NCI-H1436 treated with DMSO at 0.1 percent for 48 hours (cell line): ENCODE measurements around the gene ANKRD6.

Experiments
- DNase-seq: peaks from one replicate; lab custom pipeline; 2025; lab: John Stamatoyannopoulos, UW

The ANKRD6 gene

DNA sequence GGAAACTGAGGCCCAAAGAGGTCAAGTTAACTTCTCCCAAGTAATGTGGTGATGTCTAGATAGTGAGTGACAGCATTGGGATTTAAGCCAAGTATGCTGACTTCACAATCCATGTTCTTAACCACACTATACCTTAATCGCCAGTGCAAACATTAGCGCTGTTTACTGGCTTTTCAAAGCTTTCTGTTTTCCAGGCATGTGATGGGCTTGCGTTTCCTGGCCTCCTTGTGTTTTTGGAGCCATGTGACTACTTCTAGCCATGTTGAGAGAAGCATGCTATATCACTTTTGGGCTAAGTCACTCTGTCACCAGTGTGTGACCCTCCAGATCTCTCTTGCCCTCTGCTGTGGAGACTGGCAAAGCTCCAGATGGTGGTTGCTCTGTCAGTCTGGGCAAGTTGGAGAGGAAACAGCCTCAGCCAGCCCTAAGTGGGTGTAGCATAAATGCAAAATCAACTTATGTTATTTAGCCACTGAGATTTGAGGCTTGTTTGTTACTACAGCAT lies 76.9 kb downstream of the ANKRD6 start:
- no peak for DNase-seq

DNA sequence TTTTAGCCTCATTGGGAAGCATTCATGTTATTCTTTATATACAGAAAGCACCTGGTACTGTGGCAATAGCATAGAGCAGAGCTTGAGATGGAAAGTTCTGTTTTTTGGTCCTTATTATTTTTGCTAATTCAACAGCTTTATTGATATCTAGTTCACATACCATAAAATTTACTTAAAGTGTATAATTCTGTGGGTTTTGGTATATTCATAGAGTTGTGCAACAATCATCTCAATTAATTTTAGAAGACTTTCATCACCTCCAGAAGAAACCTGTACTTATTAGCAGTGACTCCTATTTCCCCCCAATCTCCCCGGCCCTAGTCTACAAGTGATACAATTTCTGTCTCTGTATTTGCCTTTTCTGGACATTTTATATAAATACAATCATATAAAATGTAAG lies 77.4 kb downstream of the ANKRD6 start:
- no peak for DNase-seq

DNA sequence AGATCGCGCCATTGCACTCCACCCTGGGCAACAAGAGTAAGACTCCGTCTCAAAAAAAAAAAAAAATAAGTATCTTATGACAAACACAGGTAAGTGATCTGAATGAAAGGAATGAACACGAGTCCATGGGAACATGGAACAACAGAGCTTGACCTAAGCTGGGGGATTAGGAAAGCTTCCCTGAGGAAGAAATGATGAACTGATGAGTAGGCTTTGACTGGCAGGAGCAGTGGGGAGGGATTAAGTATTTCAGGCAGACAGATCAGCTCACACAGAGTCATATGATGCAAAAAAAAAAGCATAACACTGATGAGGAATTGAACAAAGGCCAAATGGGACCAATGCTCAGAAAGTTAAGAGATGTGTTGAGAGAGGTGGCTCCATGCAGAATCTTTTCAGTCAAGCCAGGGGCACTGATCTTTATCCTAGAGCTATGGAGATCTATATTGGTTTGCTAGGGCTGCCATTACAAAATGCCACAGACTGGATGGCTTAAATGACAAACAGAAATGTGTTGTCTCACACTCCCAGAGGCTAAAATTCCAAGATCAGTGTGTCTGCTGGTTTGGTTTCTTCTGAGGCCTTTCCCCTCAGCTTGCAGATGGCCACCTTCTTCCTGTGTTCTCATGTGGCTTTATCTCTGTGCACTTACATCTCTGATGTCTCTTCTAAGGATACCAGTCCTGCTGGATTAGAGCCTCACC lies 85.6 kb downstream of the ANKRD6 start:
- no peak for DNase-seq

DNA sequence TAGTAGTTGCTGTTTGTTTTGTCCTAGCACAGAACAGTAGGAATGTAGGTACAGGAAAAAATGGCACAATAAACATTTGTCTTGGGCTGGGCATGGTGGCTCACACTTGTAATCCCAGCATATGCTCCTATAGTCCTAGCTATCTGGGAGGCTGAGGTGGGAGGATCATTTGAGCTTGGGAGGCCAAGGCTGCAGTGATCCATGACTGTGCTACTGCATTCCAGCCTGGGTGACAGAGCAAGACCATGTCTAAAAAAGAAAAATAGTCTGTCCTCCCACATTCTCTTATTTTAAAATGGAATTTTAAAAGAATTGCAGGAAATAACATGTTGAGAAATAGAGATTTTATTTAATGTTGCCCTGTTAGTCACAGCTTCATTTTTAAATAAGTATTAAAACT lies 87.8 kb downstream of the ANKRD6 start:
- DNase-seq, result no peak

DNA sequence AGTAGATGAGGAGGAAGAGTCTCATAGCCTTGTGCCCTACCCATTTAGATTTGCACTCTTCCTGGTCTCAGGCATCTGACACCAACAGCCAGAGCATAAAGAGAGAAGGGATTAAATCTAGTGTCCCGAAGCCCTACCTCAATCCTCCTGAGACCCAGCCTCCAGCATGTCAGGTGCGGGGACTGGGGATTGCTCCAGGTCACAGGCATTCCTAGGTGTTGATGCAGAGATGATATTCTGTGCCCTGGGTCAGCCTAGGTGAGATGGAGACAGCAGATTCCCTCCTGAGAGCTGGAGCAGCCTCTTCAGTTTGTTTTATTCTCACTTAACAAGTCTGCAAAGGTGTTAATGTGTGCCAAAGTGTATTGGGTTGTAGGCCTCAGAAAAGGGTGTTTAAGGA lies 89.8 kb downstream of the ANKRD6 start:
- no peak for DNase-seq

DNA sequence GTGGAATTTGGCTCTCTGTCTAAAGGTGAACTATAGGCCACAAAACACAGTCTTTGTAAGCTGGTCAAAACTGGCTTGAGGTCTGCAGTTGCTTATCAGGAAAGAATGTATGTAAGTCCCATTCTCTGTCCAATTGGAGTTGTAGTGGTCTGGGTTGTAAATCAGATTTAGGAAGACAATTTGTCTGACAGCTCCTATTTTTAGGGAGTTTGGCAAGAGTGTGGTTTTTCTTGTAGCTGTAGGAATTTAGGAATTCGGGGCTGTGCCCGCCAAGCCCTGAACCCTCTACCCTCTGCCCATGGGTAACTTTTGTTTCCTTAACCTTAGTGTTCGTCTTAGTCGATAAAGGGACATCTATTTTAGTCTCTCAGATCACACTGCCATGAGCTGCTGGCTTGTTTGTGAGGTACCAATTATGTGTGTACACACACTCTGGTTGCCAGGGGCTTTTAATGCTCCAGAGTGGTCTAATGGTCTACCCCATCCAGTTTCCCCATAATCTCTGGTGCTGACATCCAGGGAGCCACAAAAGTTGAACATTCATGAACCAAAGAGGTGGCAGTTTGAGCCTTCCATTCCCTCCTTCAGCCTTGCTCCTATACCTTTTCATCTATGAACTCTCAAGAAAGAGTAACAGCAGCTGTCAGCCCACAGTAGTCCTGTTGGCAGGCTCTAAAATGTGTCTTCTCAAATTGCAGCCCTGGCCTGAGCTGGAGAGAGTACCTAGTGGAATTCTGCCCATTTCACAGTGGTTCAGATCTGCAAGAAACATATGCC lies 93.0 kb downstream of the ANKRD6 start:
- no peak for DNase-seq

DNA sequence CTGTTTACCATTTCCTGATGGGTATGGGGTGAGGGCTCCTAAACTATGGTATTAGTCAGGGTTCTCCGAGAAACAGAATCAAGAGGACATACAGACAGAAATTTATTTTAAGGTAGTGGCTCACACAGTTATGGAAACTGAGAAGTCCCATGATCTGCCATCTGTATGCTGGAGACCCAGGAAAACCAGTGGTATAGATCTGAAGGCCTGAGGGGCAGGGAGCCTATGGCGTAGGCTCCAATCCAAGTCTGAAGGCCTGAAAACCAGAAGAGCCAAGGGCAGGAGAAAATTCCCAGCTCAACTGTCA lies 93.6 kb downstream of the ANKRD6 start:
- no peak for DNase-seq

DNA sequence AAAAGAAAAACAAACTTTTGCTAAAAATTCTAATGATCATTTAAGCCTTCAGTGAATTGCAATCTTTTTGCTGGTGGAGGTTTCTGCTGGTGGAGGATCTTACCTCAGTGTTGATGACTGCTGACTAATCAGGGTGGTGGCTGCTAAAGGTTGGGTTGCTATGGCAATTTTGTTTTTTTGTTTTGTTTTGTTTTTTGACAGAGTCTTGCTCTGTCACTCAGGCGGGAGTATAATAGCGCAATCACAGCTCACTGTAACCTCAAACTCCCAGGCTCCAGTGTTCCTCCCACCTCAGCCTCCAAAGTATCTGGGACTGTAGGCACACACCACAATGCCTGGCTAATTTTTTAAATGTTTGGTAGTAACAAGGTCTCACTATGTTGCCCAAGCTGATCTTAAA lies 94.7 kb downstream of the ANKRD6 start:
- no peak for DNase-seq

DNA sequence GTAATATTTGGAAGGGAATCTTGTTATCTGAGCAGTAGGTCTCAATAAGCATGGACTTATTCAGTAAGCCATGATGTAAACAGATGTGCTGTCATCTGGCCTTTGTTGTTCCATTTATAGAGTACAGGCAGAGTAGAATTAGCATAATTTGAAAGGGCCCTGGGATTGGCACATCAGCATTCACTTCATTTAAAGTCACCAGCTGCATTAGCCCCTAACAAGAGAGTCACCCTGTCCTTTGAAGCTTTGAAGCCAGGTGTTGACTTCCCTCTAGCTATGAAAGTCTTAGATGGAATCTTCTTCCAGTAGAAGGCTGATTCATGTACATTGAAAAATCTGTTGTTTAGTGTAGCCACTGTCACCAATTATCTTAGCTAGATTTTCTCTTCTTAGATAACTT lies 95.9 kb downstream of the ANKRD6 start:
- no peak for DNase-seq

DNA sequence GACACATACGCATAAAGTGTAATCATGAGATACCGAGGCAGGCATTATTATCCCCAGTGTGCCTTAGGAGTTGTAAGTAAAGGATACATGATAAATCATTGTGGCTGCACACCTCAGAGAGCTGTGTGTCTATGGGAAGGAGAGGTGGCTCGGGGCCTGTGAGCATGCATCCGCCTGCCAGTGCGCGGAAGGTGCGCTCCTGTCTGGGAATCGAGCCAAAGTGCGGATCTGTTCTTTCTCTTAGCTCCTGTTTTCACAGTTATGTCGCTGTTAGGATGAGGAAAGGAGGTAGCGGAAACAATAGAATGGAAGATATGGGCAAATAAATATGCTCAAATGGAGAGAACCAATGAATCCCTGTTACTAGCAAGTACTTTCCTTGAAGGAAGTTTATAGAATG lies 98.0 kb downstream of the ANKRD6 start:
- DNase-seq, result no peak

DNA sequence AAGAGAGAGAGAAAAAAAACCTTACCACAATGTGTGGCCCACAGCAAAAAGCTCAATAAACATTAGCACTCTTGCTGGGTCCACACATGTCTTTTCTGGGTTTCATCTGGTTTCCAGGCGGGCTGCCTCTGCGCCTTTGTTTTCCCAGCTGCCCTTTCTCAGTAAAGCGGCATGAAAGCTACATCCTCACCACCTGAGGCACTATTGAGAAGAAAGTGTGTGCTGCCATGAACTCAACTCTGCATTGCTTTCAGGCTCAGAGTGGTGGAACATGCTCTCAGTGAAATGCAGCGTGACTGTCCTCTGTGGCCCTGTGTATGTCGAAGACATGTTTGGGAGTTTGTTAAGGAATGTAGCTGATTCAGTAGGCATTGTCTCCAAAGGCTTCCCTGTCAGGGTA lies 103.3 kb downstream of the ANKRD6 start:
- no peak for DNase-seq

DNA sequence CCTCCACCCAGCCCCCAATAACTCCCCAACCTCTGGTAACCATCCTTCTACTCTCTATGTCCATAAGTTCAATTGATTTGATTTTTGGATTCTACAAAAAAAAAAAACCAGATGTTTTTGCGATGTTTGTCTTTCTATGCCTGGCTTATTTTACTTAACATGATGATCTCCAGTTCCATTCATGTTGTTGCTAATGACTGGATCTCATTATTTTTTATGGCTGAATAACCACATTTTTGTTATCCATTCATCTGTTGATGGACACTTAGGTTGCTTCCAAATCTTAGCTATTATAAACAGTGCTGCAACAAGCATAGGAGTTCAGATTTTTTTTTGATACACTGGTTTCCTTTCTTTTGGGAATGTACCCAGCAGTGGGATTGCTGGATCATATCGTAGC lies 106.8 kb downstream of the ANKRD6 start:
- no peak for DNase-seq

DNA sequence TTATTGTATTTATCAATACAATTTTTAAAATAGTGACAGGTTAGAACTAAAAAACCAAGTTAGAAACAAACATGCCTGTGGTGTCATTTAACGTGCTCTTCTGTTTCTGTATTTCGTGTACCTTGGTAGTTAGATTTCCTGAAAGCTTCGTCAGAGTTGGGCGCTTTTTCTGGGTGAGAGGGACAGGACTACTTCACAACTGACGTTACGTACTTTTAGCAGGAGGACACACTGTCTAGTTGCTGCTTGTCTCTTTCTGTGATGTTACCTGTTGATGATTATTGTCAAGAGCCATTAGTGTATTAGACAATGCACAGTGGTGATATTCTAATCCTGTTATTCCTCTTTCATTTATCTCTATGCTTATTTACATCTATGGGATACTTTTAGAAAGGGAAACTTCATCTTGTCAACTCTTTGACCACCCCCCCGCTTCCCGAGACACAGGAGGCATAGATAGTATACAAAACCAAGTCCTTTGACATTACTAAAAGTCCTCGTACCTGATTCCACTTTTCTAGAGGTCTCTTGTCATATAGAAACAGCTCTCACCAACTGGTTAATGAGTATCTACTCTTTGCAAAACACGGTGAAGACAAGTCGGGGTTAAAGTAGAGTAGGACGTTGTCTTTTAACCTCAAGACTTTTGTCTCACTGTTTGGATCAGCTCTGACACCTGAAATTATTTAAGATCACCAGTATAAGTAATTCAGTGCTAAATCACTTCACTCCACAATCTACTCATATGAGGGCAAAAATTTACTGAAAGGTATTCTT lies 109.3 kb downstream of the ANKRD6 start:
- no peak for DNase-seq

DNA sequence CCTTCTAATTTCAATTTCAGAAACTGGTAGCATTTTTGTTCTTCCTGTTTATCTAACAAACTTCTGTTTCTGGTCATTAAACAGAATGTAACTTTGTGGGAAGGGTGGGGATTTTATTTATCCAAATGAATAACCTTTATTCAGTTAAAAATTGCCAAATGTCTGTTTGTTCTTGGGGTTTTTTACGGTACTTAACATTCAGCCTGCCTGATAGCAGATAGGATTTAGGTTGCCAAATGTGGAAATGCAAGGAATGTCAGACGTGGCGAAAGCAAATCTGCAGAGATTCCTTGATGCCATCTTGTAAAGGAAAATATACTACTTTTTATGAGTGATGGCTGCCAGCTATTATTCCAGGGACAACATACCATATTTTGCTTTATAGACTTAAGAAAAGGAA lies 109.9 kb downstream of the ANKRD6 start:
- no peak for DNase-seq

DNA sequence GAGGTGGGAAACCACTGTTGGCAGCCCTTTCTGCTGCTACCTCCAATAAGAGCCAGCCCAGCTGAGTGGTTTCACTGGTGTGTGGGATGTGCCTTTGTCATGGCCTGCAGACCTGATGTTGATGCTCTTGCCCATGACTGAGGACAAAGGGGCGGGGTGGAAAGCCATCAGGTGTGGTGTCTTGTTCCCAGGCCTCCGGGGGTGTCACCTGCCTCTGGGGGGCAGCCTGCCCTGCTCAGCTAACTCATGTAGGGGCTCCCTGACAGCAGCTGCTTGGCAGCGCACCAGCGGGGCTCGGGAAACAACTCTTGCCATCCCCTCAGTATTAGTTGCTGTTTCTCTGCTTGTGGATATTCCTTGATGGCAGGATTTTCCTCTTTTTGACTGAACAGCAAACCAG lies 114.3 kb downstream of the ANKRD6 start:
- DNase-seq, result no peak

DNA sequence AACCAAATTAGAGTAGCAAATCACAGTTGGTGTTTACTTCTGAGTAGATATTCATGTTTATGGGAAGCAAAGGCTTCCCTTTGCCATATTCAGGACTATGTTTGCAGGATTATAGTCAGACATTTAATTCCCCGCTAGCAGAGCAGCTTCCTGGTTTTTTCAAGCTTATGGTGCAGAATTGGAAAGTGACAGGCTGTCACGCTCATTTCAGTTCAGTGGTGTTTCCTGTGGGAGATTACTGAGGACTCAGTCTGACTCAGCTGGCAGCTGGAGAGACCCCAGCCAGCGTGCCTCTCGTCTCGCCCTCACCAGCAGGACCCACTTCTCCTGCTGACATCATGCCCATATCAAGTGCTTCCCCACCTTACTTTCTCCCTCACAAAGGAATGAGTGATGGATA lies 120.5 kb downstream of the ANKRD6 start:
- DNase-seq, result no peak

DNA sequence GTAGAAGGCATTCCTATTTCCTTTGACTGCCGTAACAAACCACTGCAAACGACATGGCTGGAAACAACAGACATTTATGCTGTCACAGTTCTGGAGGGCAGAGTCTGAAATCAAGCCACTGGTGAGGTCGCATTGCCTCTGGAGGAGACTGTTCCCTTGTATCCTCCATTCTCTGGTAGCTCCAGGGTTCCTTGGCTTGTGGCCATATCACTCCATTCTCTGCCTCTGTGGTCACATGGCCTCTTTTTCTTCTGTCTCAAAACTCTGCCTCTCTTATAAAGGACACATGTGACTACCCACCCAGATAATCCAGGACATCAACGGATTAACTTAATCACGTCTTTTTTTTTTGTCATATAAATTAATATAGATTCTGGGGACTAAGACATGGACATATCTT lies 121.2 kb downstream of the ANKRD6 start:
- DNase-seq, result no peak

DNA sequence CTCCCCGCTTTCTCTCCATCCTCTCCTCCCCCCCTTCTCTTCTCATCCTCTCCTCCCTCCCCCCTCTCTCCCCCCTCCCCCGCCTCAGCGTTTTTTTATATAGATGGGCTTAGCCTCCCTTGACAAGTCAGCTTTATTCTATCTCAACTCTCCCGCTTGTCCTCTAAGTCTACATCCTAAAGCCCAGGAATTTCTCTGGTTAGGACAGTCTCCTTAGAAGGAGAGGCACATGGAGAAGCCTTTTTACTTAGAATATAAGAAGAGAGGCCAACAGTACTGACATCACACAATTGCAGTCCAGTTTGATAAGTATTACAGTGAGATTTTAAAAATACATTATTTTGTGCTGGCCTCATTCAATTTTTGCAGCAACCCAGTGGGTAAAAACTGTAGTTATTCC lies 122.1 kb downstream of the ANKRD6 start:
- DNase-seq, result no peak

DNA sequence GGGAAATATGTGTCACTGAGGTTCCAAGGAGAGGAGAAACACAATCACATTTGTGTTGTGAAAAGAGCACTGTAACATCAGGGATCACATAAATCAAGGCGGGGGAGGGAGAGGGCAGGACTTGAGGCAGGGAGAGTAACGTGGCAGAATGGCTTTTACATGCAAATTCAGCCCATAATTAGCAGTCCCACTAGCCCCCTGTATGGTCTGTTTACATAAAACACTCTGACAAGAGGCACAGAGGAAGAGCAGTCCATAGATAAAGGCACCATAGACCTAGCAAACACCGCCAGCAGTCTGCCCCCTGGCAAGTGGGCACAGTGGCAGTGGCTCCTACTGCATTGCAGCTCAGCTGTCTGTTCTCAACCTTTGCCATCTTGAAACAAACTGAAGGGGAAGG lies 122.9 kb downstream of the ANKRD6 start:
- DNase-seq, result no peak

DNA sequence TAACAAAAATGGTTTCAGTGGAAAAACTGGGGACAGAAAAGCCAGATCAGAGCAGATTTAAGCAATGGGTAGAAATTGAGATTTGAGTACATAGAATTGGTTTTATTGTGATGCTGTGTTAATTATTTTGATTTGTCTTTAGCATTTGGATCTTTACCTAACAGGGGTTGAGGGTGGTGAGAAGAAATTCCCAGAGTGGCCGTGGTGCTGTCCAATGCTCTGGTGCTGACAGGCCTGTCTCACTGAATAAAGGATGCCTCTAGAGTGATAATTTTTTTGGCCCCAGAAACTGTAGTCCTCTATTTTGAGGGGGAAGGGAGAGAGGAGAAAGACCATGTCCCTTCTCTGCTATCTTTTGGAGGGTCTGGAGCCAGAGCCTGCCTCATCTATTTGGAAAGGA lies 126.5 kb downstream of the ANKRD6 start:
- no peak for DNase-seq

DNA sequence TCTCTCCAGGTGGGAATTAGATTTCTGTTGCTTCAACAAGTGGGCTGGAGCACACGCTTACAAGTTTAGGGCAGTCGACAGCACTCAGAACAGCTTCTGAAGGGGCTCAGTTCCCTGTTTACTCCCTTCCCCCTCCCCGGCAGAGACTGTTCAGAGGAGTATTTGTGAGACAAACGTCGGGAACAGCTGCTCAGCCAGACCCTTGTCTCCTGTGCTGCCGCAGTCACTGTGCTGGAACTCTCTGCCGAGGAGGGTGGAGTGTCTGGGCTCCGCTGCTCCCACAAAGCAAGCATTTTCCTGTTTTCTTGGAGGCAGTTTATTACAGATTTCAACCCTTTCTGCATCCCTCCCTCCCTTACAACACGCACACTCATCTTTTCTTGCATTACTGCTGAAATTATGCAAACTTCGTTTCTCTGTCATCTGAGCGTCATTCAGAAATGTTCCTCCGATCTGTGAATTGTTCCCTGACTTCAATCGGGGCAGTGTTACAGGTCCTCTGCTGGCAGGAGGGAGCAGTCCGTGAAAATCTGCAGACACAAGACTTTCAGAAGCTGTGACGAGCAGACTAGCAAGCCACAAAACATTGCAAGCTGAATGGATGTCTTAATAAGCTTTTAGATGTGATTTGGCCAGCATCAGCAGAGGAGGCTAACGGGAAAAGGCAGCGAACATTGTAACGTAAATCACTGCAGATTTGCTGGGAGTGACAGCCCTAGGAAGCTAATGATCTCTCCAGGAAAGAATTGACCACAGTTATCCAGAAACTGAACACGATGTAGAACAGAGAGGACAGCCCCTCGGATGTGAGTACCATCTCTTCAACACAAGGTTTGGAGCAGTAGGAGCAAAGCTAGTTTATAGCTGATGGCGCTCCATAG lies 129.4 kb downstream of the ANKRD6 start:
- DNase-seq, result no peak

DNA sequence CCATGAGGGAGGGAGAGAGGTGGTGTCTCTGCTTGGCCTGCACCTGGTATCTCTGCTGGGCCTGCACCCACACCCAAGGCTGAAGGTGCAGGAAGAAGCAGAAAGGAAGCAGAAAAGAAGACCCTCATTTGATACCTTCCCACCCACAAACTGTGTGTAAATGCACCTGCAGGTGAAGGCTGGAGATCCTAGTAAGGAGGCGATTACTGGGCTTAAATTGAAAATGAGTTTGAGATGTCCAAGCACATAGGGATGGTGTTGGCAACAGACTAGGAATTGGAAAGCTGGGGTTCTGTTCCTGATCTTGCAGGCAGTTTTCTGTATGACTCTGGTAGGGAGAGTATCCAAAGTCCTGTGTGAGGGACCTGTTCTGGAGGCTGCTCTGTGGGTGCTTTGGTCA lies 130.9 kb downstream of the ANKRD6 start:
- no peak for DNase-seq
